Measurements from ENCODE around the gene SMTN. TPM values are rescaled to one million over a fixed set of nuclear protein-coding genes. Genes with fewer than 3 reads are reported as not detected.

The SMTN gene
- total and polyA plus RNA-seq, 10 of the 15 experiments (the other 5 are each of a cell fraction or from before 2014, with no cell fraction given): 0.92 to 21.9 (median 4.8) TPM

DNA sequence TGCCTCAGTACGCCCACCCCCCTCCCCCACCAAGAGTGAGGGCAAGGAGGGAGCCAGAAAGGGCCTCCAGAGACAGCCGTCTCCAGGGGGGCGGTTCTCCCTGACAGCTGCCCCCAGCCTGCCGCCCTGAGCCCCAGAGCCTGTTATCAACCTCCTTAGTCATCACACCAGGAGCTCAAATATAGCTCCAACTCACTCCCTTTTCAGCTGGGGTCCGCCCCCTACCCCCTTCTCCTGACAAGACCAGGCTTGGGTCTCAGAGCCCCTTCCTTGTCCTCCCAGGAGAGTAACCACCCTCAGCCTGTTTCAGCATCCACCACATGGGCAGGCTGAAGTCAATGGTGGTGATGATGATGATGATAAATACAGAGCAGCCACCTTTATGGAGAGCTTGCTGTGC lies 39.1 kb downstream of the SMTN start:
- no peak for FAIRE-seq
- ATAC-seq: no peak
- H3K4me3 ChIP-seq: no peak overlapping the region
- CTCF ChIA-PET: no interaction called here
- no peak overlapping the region for H3K4me2 ChIP-seq (ENCODE audit: control insufficient read depth, insufficient read depth)
- intact Hi-C loops (cut with micrococcal nuclease; ENCODE audit: unreplicated experiment): no loop called here
- H4K20me1 ChIP-seq (ENCODE audit: control insufficient read depth, insufficient read depth): no peaks in the 10 kb centered on the region
- H3K9ac ChIP-seq (ENCODE audit: control insufficient read depth, insufficient read depth, low read length): no peak overlapping the region
- no peak overlapping the region for H2AFZ ChIP-seq (ENCODE audit: control insufficient read depth, low read depth, low read length)
- in situ Hi-C loops (cut with MboI): no loop called here
- no peaks in the 10 kb centered on the region for H3K79me2 ChIP-seq (ENCODE audit: control insufficient read depth, insufficient read depth, low read length)
- no peaks in the 10 kb centered on the region for H3K9me3 ChIP-seq (replicated peaks; ENCODE audit: control insufficient read depth, insufficient read depth, low read length)
- no peaks in the 10 kb centered on the region for H3K4me1 ChIP-seq (ENCODE audit: control insufficient read depth, insufficient read depth, low read length)
- no peak overlapping the region for H3K27ac ChIP-seq (ENCODE audit: control insufficient read depth, insufficient read depth)
- H3K27me3 ChIP-seq (replicated peaks in 1 of 2; ENCODE audit: control insufficient read depth in 2 of 2, insufficient read depth in 2 of 2, low read length in 1 of 2): no peaks in the 10 kb centered on the region
- H3K36me3 ChIP-seq (ENCODE audit: control insufficient read depth in 2 of 2, insufficient read depth in 2 of 2, low read length in 1 of 2): no peaks in the 10 kb centered on the region
- POLR2A ChIA-PET: no interaction called here
- SMC1A ChIA-PET (ENCODE audit: uncharacterized antibody, unreplicated experiment): no interaction called here
- no peak for DNase-seq (ENCODE audit: low read depth, low spot score)
- WGBS (ENCODE audit: insufficient coverage, insufficient replicate concordance, low lambda C conversion rate, missing lambda C conversion rate): 24% methylated on average over 4 of the region's 5 CpGs
- TF ChIP-seq FOXK2 (IDR thresholded peaks at IDR 0.05) (no peak), PML (IDR thresholded peaks at IDR 0.05; ENCODE audit: low read length) (no peak)
- TF ChIP-seq, protein P1, sequence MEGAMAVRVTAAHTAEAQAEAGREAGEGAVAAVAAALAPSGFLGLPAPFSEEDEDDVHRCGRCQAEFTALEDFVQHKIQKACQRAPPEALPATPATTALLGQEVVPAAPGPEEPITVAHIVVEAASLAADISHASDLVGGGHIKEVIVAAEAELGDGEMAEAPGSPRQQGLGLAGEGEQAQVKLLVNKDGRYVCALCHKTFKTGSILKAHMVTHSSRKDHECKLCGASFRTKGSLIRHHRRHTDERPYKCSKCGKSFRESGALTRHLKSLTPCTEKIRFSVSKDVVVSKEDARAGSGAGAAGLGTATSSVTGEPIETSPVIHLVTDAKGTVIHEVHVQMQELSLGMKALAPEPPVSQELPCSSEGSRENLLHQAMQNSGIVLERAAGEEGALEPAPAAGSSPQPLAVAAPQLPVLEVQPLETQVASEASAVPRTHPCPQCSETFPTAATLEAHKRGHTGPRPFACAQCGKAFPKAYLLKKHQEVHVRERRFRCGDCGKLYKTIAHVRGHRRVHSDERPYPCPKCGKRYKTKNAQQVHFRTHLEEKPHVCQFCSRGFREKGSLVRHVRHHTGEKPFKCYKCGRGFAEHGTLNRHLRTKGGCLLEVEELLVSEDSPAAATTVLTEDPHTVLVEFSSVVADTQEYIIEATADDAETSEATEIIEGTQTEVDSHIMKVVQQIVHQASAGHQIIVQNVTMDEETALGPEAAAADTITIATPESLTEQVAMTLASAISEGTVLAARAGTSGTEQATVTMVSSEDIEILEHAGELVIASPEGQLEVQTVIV (IDR thresholded peaks at IDR 0.05; ENCODE audit: borderline replicate concordance, partially characterized antibody): no peak
- TF ChIP-seq, protein P2, sequence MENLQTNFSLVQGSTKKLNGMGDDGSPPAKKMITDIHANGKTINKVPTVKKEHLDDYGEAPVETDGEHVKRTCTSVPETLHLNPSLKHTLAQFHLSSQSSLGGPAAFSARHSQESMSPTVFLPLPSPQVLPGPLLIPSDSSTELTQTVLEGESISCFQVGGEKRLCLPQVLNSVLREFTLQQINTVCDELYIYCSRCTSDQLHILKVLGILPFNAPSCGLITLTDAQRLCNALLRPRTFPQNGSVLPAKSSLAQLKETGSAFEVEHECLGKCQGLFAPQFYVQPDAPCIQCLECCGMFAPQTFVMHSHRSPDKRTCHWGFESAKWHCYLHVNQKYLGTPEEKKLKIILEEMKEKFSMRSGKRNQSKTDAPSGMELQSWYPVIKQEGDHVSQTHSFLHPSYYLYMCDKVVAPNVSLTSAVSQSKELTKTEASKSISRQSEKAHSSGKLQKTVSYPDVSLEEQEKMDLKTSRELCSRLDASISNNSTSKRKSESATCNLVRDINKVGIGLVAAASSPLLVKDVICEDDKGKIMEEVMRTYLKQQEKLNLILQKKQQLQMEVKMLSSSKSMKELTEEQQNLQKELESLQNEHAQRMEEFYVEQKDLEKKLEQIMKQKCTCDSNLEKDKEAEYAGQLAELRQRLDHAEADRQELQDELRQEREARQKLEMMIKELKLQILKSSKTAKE (IDR thresholded peaks at IDR 0.05; ENCODE audit: low read depth, poor library complexity, severe bottlenecking): no peak
- TF ChIP-seq, protein P3, sequence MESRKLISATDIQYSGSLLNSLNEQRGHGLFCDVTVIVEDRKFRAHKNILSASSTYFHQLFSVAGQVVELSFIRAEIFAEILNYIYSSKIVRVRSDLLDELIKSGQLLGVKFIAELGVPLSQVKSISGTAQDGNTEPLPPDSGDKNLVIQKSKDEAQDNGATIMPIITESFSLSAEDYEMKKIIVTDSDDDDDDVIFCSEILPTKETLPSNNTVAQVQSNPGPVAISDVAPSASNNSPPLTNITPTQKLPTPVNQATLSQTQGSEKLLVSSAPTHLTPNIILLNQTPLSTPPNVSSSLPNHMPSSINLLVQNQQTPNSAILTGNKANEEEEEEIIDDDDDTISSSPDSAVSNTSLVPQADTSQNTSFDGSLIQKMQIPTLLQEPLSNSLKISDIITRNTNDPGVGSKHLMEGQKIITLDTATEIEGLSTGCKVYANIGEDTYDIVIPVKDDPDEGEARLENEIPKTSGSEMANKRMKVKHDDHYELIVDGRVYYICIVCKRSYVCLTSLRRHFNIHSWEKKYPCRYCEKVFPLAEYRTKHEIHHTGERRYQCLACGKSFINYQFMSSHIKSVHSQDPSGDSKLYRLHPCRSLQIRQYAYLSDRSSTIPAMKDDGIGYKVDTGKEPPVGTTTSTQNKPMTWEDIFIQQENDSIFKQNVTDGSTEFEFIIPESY (IDR thresholded peaks at IDR 0.05): no peak
- no TSS peak for BruUV-seq (replicated peaks)
- RAD21 ChIA-PET (ENCODE audit: unreplicated experiment): no interaction called here
